NT2/D1 (cell line): ENCODE measurements around the gene PDILT.
"Not testable (repeated sequence)": the region's sequence is repeated elsewhere in the genome, so short reads cannot be mapped to it uniquely, and the experiment has no call there.

Experiments
- DNase-seq: peaks from one replicate; pipeline ENCODE4 v3.0.0-alpha.2; 2011; ENCODE audit warnings: low read depth, low spot score
- H3K27me3 ChIP-seq: 2 replicates; pipeline ENCODE4 v1.6.0; 2011; ENCODE audit warnings: mild to moderate bottlenecking; ENCODE audit not compliant: insufficient read length, insufficient read depth
- H3K36me3 ChIP-seq: 2 replicates; pipeline ENCODE4 v1.6.1; 2011; ENCODE audit warnings: mild to moderate bottlenecking, low read length, mixed read lengths; ENCODE audit not compliant: insufficient read depth, insufficient read length
- H3K4me1 ChIP-seq: 2 replicates; pipeline ENCODE4 v1.5.1; 2011; ENCODE audit not compliant: insufficient read depth, insufficient read length
- H3K4me3 ChIP-seq: 2 replicates; pipeline ENCODE4 v1.5.1; 2011; ENCODE audit warnings: low read depth; ENCODE audit not compliant: insufficient read length
- H3K9ac ChIP-seq: 2 replicates; pipeline ENCODE4 v1.6.0; 2011; ENCODE audit warnings: low read depth; ENCODE audit not compliant: insufficient read length
- H3K9me3 ChIP-seq: 2 replicates; pipeline ENCODE4 v1.5.1; 2011; ENCODE audit warnings: mild to moderate bottlenecking, low read length; ENCODE audit not compliant: insufficient read depth
- SUZ12 ChIP-seq: IDR thresholded peaks from 2 replicates; pipeline ENCODE4 v1.6.1; 2011; ENCODE audit not compliant: insufficient read length, insufficient read depth; ENCODE audit errors: extremely low read depth
- YY1 ChIP-seq: IDR thresholded peaks from 2 replicates; pipeline ENCODE4 v1.6.1; 2011; ENCODE audit not compliant: insufficient read length, insufficient read depth
- ZNF274 ChIP-seq: IDR thresholded peaks from 2 replicates; pipeline ENCODE4 v1.6.1; 2011; ENCODE audit warnings: mild to moderate bottlenecking, low read depth, low read length

The PDILT gene

GRCh38 chr16:20325005-20325404 lies 79.5 kb downstream of the PDILT start:
- Histone ChIP-seq H3K9me3 (no peaks in the 10 kb centered on the region), H3K9ac (no peak overlapping the region), H3K36me3 (no peaks in the 10 kb centered on the region), H3K4me1 (no peaks in the 10 kb centered on the region), H3K27me3 (no peaks in the 10 kb centered on the region), H3K4me3 (no peak overlapping the region)
- no peak for TF ChIP-seq SUZ12
- TF ChIP-seq ZNF274 = no peak
- no peak for TF ChIP-seq YY1
- DNase-seq = no peak

- H3K4me3 ChIP-seq = no peak overlapping the region
- H3K27me3 ChIP-seq = no peaks in the 10 kb centered on the region
- DNase-seq = no peak
- TF ChIP-seq ZNF274 = no peak
- no peak for TF ChIP-seq YY1
- TF ChIP-seq SUZ12 = no peak
- H3K36me3 ChIP-seq = no peaks in the 10 kb centered on the region
- no peak overlapping the region for H3K9ac ChIP-seq
- H3K4me1 ChIP-seq = no peaks in the 10 kb centered on the region
- H3K9me3 ChIP-seq = no peaks in the 10 kb centered on the region
Observed at GRCh38 chr16:20323591-20324117, 80.9 kb downstream of the PDILT start.

GRCh38 chr16:20322696-20323095 lies 81.8 kb downstream of the PDILT start:
- H3K9ac ChIP-seq = no peak overlapping the region
- no peak overlapping the region for H3K4me3 ChIP-seq
- H3K36me3 ChIP-seq = no peaks in the 10 kb centered on the region
- H3K9me3 ChIP-seq = no peaks in the 10 kb centered on the region
- H3K4me1 ChIP-seq = no peaks in the 10 kb centered on the region
- DNase-seq = no peak
- TF ChIP-seq ZNF274 = no peak
- no peak for TF ChIP-seq YY1
- no peak for TF ChIP-seq SUZ12
- no peaks in the 10 kb centered on the region for H3K27me3 ChIP-seq

GRCh38 chr16:20321671-20322070 lies 82.9 kb downstream of the PDILT start:
- Histone ChIP-seq H3K27me3 (no peaks in the 10 kb centered on the region), H3K36me3 (no peaks in the 10 kb centered on the region), H3K9me3 (no peaks in the 10 kb centered on the region), H3K4me1 (no peaks in the 10 kb centered on the region), H3K9ac (no peak overlapping the region), H3K4me3 (no peak overlapping the region)
- DNase-seq = no peak
- TF ChIP-seq ZNF274 (no peak), YY1 (no peak), SUZ12 (no peak)

- not testable (repeated sequence) for H3K4me3 ChIP-seq, H3K4me1 ChIP-seq, DNase-seq, H3K27me3 ChIP-seq, H3K9me3 ChIP-seq, H3K36me3 ChIP-seq, H3K9ac ChIP-seq
Observed at GRCh38 chr16:20321051-20321450, 83.5 kb downstream of the PDILT start.

GRCh38 chr16:20320592-20320991 lies 83.9 kb downstream of the PDILT start:
- no peak overlapping the region for H3K4me3 ChIP-seq
- no peaks in the 10 kb centered on the region for H3K4me1 ChIP-seq
- TF ChIP-seq SUZ12 (no peak), ZNF274 (no peak), YY1 (no peak)
- no peak for DNase-seq
- no peak overlapping the region for H3K9ac ChIP-seq
- H3K27me3 ChIP-seq = no peaks in the 10 kb centered on the region
- H3K9me3 ChIP-seq = no peaks in the 10 kb centered on the region
- H3K36me3 ChIP-seq = no peaks in the 10 kb centered on the region

- no peaks in the 10 kb centered on the region for H3K4me1 ChIP-seq
- no peaks in the 10 kb centered on the region for H3K36me3 ChIP-seq
- no peaks in the 10 kb centered on the region for H3K9me3 ChIP-seq
- DNase-seq = no peak
- H3K4me3 ChIP-seq = no peak overlapping the region
- TF ChIP-seq ZNF274 (no peak), SUZ12 (no peak), YY1 (no peak)
- no peaks in the 10 kb centered on the region for H3K27me3 ChIP-seq
- no peak overlapping the region for H3K9ac ChIP-seq
Observed at GRCh38 chr16:20320178-20320577, 84.4 kb downstream of the PDILT start.

- no peak for TF ChIP-seq YY1
- TF ChIP-seq ZNF274 = no peak
- TF ChIP-seq SUZ12 = no peak
Observed at GRCh38 chr16:20319406-20319805, 85.1 kb downstream of the PDILT start.

More at GRCh38 chr16:20319406-20319805, 85.1 kb downstream of the PDILT start:
- no peaks in the 10 kb centered on the region for H3K27me3 ChIP-seq
- H3K9ac ChIP-seq = no peak overlapping the region
- no peaks in the 10 kb centered on the region for H3K36me3 ChIP-seq
- no peak overlapping the region for H3K4me3 ChIP-seq
- no peaks in the 10 kb centered on the region for H3K4me1 ChIP-seq
- H3K9me3 ChIP-seq = no peaks in the 10 kb centered on the region
- DNase-seq = no peak
